ENCODE results near the gene BIRC5. TPM values are rescaled to one million over a fixed set of nuclear protein-coding genes. Genes with fewer than 3 reads are reported as not detected.

The BIRC5 gene
- total RNA-seq, 1 experiment from 2014 or later = 119 TPM

- POLR2A ChIA-PET = no interaction called here
- DNase-seq (ENCODE audit: low read depth, low spot score) = no peak
- CTCF ChIA-PET = no interaction called here
- in situ Hi-C loops (cut with HindIII; ENCODE audit: low pct_unique_long_range_greater_than_20kb, low sequenced_read_pairs) (no loop called here), intact Hi-C loops (cut with micrococcal nuclease; ENCODE audit: unreplicated experiment) (no loop called here)
- TF ChIP-seq POLR2AphosphoS5 (IDR thresholded peaks at IDR 0.05; ENCODE audit: low read depth, low read length) (no peak), SIN3A (IDR thresholded peaks at IDR 0.05; ENCODE audit: borderline replicate concordance, insufficient read depth, low read depth, low read length) (no peak), REST (IDR thresholded peaks at IDR 0.05; ENCODE audit: insufficient read depth in 1 of 2, low read depth in 2 of 2, low read length in 1 of 2) (no peak), TCF7L2 (IDR thresholded peaks at IDR 0.05; ENCODE audit: low read depth, low read length) (no peak)
- TF ChIP-seq, protein P1, sequence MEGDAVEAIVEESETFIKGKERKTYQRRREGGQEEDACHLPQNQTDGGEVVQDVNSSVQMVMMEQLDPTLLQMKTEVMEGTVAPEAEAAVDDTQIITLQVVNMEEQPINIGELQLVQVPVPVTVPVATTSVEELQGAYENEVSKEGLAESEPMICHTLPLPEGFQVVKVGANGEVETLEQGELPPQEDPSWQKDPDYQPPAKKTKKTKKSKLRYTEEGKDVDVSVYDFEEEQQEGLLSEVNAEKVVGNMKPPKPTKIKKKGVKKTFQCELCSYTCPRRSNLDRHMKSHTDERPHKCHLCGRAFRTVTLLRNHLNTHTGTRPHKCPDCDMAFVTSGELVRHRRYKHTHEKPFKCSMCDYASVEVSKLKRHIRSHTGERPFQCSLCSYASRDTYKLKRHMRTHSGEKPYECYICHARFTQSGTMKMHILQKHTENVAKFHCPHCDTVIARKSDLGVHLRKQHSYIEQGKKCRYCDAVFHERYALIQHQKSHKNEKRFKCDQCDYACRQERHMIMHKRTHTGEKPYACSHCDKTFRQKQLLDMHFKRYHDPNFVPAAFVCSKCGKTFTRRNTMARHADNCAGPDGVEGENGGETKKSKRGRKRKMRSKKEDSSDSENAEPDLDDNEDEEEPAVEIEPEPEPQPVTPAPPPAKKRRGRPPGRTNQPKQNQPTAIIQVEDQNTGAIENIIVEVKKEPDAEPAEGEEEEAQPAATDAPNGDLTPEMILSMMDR (IDR thresholded peaks at IDR 0.05) = no peak
- ATAC-seq = no peak
- BruUV-seq (replicated peaks) = no TSS peak
- Histone ChIP-seq H3K27me3 (ENCODE audit: control insufficient read depth, insufficient read depth, low read length) (no peaks in the 10 kb centered on the region), H3K9me3 (ENCODE audit: control insufficient read depth, insufficient read depth, low read depth, low read length) (no peaks in the 10 kb centered on the region), H3K36me3 (ENCODE audit: control insufficient read depth, insufficient read depth, low read length) (no peaks in the 10 kb centered on the region), H3K4me1 (ENCODE audit: control insufficient read depth, insufficient read depth, low read length) (no peaks in the 10 kb centered on the region), H3K27ac (ENCODE audit: low read length) (no peak overlapping the region), H3K4me3 (ENCODE audit: low read depth in 2 of 2, low read length in 2 of 2) (no peak overlapping the region)
Measured at GRCh38 chr17:78208486-78208885, 5.6 kb upstream of the BIRC5 start.

DNA sequence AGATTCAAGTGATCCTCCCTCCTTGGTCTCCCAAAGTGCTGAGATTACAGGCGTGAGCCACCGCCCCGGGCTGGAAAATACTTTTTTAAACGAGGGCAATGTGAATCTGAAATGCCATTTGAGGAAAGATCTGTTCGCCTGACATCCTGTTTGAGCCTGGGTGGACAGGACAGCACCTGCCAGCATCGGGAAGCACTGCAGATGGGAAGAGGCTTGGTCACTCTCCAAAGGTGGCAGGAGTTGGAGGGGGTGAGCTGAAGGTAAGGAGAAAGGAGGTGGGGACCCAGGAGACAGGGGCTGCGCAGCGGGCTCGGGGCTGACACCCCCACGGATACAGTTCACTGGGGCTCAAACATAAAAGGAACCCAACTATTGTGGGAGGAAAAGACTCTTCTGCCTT lies 3.9 kb upstream of the BIRC5 start:
- BruUV-seq (replicated peaks) = no TSS peak
- intact Hi-C loops (cut with micrococcal nuclease; ENCODE audit: unreplicated experiment) = no loop called here
- ATAC-seq = no peak
- Histone ChIP-seq H3K27me3 (ENCODE audit: control insufficient read depth, insufficient read depth, low read length) (no peaks in the 10 kb centered on the region), H3K9me3 (ENCODE audit: control insufficient read depth, insufficient read depth, low read depth, low read length) (no peaks in the 10 kb centered on the region), H3K36me3 (ENCODE audit: control insufficient read depth, insufficient read depth, low read length) (no peaks in the 10 kb centered on the region; the same call in 1 of the 2 replicates), H3K4me3 (ENCODE audit: low read depth in 2 of 2, low read length in 2 of 2) (no peak overlapping the region), H3K4me1 (ENCODE audit: control insufficient read depth, insufficient read depth, low read length) (no peaks in the 10 kb centered on the region), H3K27ac (ENCODE audit: low read length) (no peak overlapping the region)
- in situ Hi-C loops (cut with HindIII; ENCODE audit: low pct_unique_long_range_greater_than_20kb, low sequenced_read_pairs) = no loop called here
- DNase-seq (ENCODE audit: low read depth, low spot score) = no peak
- POLR2A ChIA-PET = no interaction called here
- no peak for TF ChIP-seq TCF7L2 (IDR thresholded peaks at IDR 0.05; ENCODE audit: low read depth, low read length)
- no peak for TF ChIP-seq REST (IDR thresholded peaks at IDR 0.05; ENCODE audit: insufficient read depth in 1 of 2, low read depth in 2 of 2, low read length in 1 of 2)
- TF ChIP-seq, protein P1 (IDR thresholded peaks at IDR 0.05) = no peak
- TF ChIP-seq POLR2AphosphoS5 (IDR thresholded peaks at IDR 0.05; ENCODE audit: low read depth, low read length) = no peak
- TF ChIP-seq SIN3A (IDR thresholded peaks at IDR 0.05; ENCODE audit: borderline replicate concordance, insufficient read depth, low read depth, low read length) = no peak
- CTCF ChIA-PET = interaction anchor here (0.6 kb wide), 1 partner anchor 190 kb away, joined by 4 read pairs; no protein-coding TSS in a partner anchor
